Neural progenitor cell (in vitro differentiated cells): ENCODE data around the gene CHD8. TPM values are rescaled to one million over a fixed set of nuclear protein-coding genes. Genes with fewer than 3 reads are reported as not detected.
A peak's percentile ranks its signal among the peaks of the same experiment; 100 is the strongest.

Experiments used
- DNase-seq: peaks from one replicate; pipeline ENCODE4 v3.0.0-alpha.2; 2016; ENCODE audit warnings: low spot score
- H2AFZ ChIP-seq: fragments of 200-600 bp; sonication (generic); replicated peaks from 2 replicates; pipeline ENCODE4 v1.6.1; 2016; ENCODE audit warnings: antibody characterized with exemption
- H3F3A ChIP-seq: fragments of 200-600 bp; sonication (generic); 2 replicates; pipeline ENCODE4 v1.6.1; 2016; ENCODE audit warnings: antibody characterized with exemption, low read depth
- H3K27ac ChIP-seq: fragments of 200-600 bp; sonication (generic); 2 replicates; pipeline ENCODE4 v1.5.1; 2016; ENCODE audit warnings: mild to moderate bottlenecking
- H3K27me3 ChIP-seq: fragments of 200-600 bp; sonication (generic); 2 replicates; pipeline ENCODE4 v1.6.1; 2016; ENCODE audit warnings: mild to moderate bottlenecking, moderate library complexity
- H3K36me3 ChIP-seq: fragments of 200-600 bp; sonication (generic); 2 replicates; pipeline ENCODE4 v1.5.1; 2016
- H3K4me1 ChIP-seq: fragments of 200-600 bp; sonication (generic); 2 replicates; pipeline ENCODE4 v1.6.1; 2016; ENCODE audit warnings: mixed run types
- H3K4me2 ChIP-seq: fragments of 200-600 bp; sonication (generic); 2 replicates; pipeline ENCODE4 v1.6.1; 2016
- H3K4me3 ChIP-seq: fragments of 200-600 bp; sonication (generic); 2 replicates; pipeline ENCODE4 v1.5.1; 2016
- H3K79me2 ChIP-seq: fragments of 200-600 bp; sonication (generic); 2 replicates; pipeline ENCODE4 v1.6.1; 2016; ENCODE audit warnings: low read depth
- H3K9ac ChIP-seq: fragments of 200-600 bp; sonication (generic); 2 replicates; pipeline ENCODE4 v1.6.1; 2016
- H3K9me3 ChIP-seq: fragments of 200-600 bp; sonication (generic); 2 replicates; pipeline ENCODE4 v1.5.1; 2016; ENCODE audit warnings: low read depth
- H4K20me1 ChIP-seq: fragments of 200-600 bp; sonication (generic); 2 replicates; pipeline ENCODE4 v1.6.1; 2016; ENCODE audit warnings: low read depth
- H3K27ac Mint-ChIP-seq: 3 replicates; pipeline ENCODE4 v1.8.0; 2021; ENCODE audit warnings: mixed read lengths
- H3K27me3 Mint-ChIP-seq: 2 replicates; pipeline ENCODE4 v1.8.0; 2022; ENCODE audit warnings: low read depth, mild to moderate bottlenecking, inconsistent platforms, moderate library complexity, mixed read lengths; ENCODE audit not compliant: insufficient read depth
- H3K36me3 Mint-ChIP-seq: 3 replicates; pipeline ENCODE4 v1.8.0; 2021; ENCODE audit warnings: mixed read lengths
- H3K4me1 Mint-ChIP-seq: 3 replicates; pipeline ENCODE4 v1.8.0; 2021; ENCODE audit warnings: mixed read lengths
- H3K4me3 Mint-ChIP-seq: 3 replicates; pipeline ENCODE4 v1.8.0; 2021; ENCODE audit warnings: mild to moderate bottlenecking, moderate library complexity, mixed read lengths
- H3K9me3 Mint-ChIP-seq: 3 replicates; pipeline ENCODE4 v1.8.0; 2020; ENCODE audit warnings: mixed read lengths
- EZH2 ChIP-seq: fragments of 200-600 bp; sonication (generic); IDR thresholded peaks from 2 replicates; pipeline ENCODE4 v1.6.1; 2017; ENCODE audit warnings: antibody characterized with exemption, mild to moderate bottlenecking, moderate library complexity
- EZH2phosphoT487 ChIP-seq: fragments of 200-600 bp; sonication (generic); IDR thresholded peaks from 2 replicates; pipeline ENCODE4 v1.6.1; 2017; ENCODE audit warnings: antibody characterized with exemption
- small RNA-seq: library from RNA; depleted of rRNA; stranded (forward); fragments of <200 nt; gene quantifications from one replicate; pipeline ENCODE3, GENCODE V24; 2015
- total RNA-seq: library from RNA; depleted of rRNA; stranded (reverse); fragments of >200 nt; gene quantifications from 2 replicates; pipeline ENCODE4 v1.2.3, GENCODE V29; 2015; ENCODE audit warnings: low replicate concordance
- TF ChIP-seq, protein P1 (sequence below): fragments of 200-600 bp; sonication (generic); IDR thresholded peaks from 2 replicates; pipeline ENCODE4 v1.5.1; 2017; ENCODE audit warnings: antibody characterized with exemption, mild to moderate bottlenecking

CHD8 gene
- total RNA-seq, 1 donor from 2014 or later = 72.5 TPM

DNA sequence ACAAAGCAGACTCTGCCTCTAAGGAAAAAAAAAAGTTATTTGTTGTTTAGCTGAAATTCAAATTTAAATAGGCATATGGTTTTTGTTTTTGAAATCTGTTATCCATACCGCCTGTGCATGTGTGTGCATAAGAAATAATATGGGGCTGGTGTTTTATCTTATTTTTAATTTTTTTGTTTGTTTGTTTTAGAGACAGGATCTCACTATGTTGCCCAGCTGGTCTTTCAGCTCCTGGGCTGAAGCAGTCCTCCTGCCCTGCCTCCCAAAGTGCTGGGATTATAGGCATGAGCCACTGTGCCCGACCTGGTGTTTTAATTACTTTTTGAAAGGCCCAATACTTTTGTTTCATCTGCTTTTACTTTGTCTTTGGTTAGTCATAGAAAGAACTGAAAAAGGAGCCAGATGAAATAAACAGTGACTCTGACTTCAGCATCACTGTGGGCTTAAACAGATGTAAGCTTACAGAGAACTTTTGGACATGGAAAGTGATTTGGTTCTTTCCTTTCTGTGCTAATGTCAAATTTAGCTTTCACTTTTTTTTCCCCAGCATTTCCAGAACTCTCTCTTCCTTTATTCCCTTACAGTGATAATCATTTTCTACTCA is 109.3 kb downstream of the CHD8 start:
- no peaks in the 10 kb centered on the region for H3K79me2 ChIP-seq
- H3K4me1 ChIP-seq = no peaks in the 10 kb centered on the region
- no peak overlapping the region for H3K4me3 Mint-ChIP-seq
- DNase-seq = no peak
- peaks cover 7% of the 10 kb centered on the region for H3K36me3 ChIP-seq
- H3F3A ChIP-seq = peaks cover 21% of the 10 kb centered on the region
- H3K27ac ChIP-seq = no peak overlapping the region
- H4K20me1 ChIP-seq = peaks cover 8% of the 10 kb centered on the region
- peaks cover 4% of the 10 kb centered on the region for H3K36me3 Mint-ChIP-seq
- H3K9me3 ChIP-seq = no peaks in the 10 kb centered on the region
- H3K9me3 Mint-ChIP-seq = no peaks in the 10 kb centered on the region
- no peaks in the 10 kb centered on the region for H3K4me1 Mint-ChIP-seq
- H3K27ac Mint-ChIP-seq = no peak overlapping the region
- no peak overlapping the region for H3K9ac ChIP-seq
- no peak overlapping the region for H3K4me3 ChIP-seq
- TF ChIP-seq, protein P1, sequence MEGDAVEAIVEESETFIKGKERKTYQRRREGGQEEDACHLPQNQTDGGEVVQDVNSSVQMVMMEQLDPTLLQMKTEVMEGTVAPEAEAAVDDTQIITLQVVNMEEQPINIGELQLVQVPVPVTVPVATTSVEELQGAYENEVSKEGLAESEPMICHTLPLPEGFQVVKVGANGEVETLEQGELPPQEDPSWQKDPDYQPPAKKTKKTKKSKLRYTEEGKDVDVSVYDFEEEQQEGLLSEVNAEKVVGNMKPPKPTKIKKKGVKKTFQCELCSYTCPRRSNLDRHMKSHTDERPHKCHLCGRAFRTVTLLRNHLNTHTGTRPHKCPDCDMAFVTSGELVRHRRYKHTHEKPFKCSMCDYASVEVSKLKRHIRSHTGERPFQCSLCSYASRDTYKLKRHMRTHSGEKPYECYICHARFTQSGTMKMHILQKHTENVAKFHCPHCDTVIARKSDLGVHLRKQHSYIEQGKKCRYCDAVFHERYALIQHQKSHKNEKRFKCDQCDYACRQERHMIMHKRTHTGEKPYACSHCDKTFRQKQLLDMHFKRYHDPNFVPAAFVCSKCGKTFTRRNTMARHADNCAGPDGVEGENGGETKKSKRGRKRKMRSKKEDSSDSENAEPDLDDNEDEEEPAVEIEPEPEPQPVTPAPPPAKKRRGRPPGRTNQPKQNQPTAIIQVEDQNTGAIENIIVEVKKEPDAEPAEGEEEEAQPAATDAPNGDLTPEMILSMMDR = no peak
- TF ChIP-seq EZH2phosphoT487 (no peak), EZH2 (no peak)
- H3K27me3 Mint-ChIP-seq = peaks cover 2% of the 10 kb centered on the region
- H3K4me2 ChIP-seq = no peak overlapping the region
- no peaks in the 10 kb centered on the region for H3K27me3 ChIP-seq
- no peak overlapping the region for H2AFZ ChIP-seq

DNA sequence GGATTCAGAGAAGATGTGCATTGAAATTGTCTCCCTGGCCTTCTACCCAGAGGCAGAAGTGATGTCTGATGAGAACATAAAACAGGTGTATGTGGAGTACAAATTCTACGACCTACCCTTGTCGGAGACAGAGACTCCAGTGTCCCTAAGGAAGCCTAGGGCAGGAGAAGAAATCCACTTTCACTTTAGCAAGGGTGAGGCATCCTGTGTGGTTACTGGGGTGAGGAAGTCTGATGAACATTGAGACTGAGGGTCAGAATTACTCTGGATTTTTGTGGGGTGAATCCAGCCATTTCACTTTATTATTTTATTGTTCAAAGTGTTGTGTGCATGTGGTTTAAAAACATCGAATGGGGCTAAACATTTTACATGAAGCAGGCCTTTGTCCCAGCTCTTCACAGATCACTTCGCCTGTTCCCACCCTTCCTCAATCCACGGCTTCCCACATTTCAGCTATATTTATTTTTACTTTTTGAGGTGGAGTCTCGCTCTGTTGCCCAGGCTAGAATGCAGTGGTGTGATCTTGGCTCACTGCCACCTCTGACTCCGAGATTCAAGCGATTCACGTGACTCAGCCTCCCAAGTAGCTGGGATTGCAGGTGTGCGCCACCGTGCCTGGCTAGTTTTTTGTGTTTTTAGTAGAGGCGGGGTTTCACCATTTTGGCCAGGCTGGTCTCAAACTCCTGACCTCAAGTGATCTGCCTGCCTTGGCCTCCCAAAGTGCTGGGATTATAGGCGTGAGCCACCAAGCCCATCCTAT is 112.7 kb downstream of the CHD8 start:
- no peaks in the 10 kb centered on the region for H3K4me1 ChIP-seq
- no peak overlapping the region for H3K4me3 Mint-ChIP-seq
- H3K36me3 ChIP-seq = no peaks in the 10 kb centered on the region
- no peaks in the 10 kb centered on the region for H3K9me3 Mint-ChIP-seq
- no peak for DNase-seq
- no peaks in the 10 kb centered on the region for H4K20me1 ChIP-seq
- no peak overlapping the region for H2AFZ ChIP-seq
- H3K4me2 ChIP-seq = no peak overlapping the region
- H3F3A ChIP-seq = no peaks in the 10 kb centered on the region
- H3K27ac ChIP-seq = no peak overlapping the region
- H3K4me1 Mint-ChIP-seq = no peaks in the 10 kb centered on the region
- no peak overlapping the region for H3K9ac ChIP-seq
- peaks cover 4% of the 10 kb centered on the region for H3K27me3 Mint-ChIP-seq
- H3K27me3 ChIP-seq = no peaks in the 10 kb centered on the region
- H3K36me3 Mint-ChIP-seq = no peaks in the 10 kb centered on the region
- H3K4me3 ChIP-seq = no peak overlapping the region
- H3K27ac Mint-ChIP-seq = no peak overlapping the region
- no peaks in the 10 kb centered on the region for H3K79me2 ChIP-seq
- no peaks in the 10 kb centered on the region for H3K9me3 ChIP-seq
- TF ChIP-seq EZH2 (no peak), EZH2phosphoT487 (no peak)
- TF ChIP-seq, protein P1 = no peak

Small RNA genes within 50 kb of the gene (small RNA-seq; reads per million reads assigned to genes)
- gene RN7SL650P = not detected
- 4,623 reads per million, percentile 100 among the genes with 10 or more reads in this experiment for gene SNORD8
- gene SNORD9 = 64.7 reads per million, percentile 98 among the genes with 10 or more reads in this experiment

Other genes with a start within 250 kb of the CHD8 start
- gene HNRNPC, start 186.7 kb downstream of the CHD8 start, total RNA-seq = 1,681 and 1,872 TPM in 2 replicates
- gene RPGRIP1, start 176.0 kb downstream of the CHD8 start, total RNA-seq = 0.47 and 3.4 TPM in 2 replicates
- gene SUPT16H, start 72.1 kb downstream of the CHD8 start, total RNA-seq = 195 and 198 TPM in 2 replicates
- gene RAB2B, start 20.8 kb upstream of the CHD8 start, total RNA-seq = 38.5 and 54.2 TPM in 2 replicates
- gene TOX4, start 21.1 kb upstream of the CHD8 start, total RNA-seq = 34.2 and 35.7 TPM in 2 replicates
- 99.5 and 108 TPM in 2 replicates for gene METTL3, start 55.2 kb upstream of the CHD8 start, total RNA-seq
- gene SALL2, start 70.2 kb upstream of the CHD8 start, total RNA-seq = 263 and 394 TPM in 2 replicates
- not detected in 2 replicates for gene OR10G3, start 124.0 kb upstream of the CHD8 start, total RNA-seq
- not detected in 2 replicates for gene OR10G2, start 178.8 kb upstream of the CHD8 start, total RNA-seq
- not detected in 2 replicates for gene OR4E2, start 197.7 kb upstream of the CHD8 start, total RNA-seq
- not detected in 2 replicates for gene OR4E1, start 217.7 kb upstream of the CHD8 start, total RNA-seq